Fibroblast of peridontal ligament (primary cell): ENCODE results near the gene ERC1.

Source experiments
- DNase-seq: peaks from one replicate; pipeline ENCODE4 v3.0.0-alpha.2; 2010; ENCODE audit errors: extremely low read depth

Gene ERC1

GRCh38 chr12:1531654-1532374, 540.8 kb downstream of the ERC1 start:
- no peak for DNase-seq

- no peak for DNase-seq
Observed at GRCh38 chr12:1532375-1533165, 541.5 kb downstream of the ERC1 start.

GRCh38 chr12:1533205-1533601, 542.2 kb downstream of the ERC1 start:
- no peak for DNase-seq

GRCh38 chr12:1533602-1534304, 542.7 kb downstream of the ERC1 start:
- DNase-seq = peak; percentile 61

- DNase-seq = no peak
Observed at GRCh38 chr12:1534748-1535147, 543.7 kb downstream of the ERC1 start.

GRCh38 chr12:1536817-1537216, 545.8 kb downstream of the ERC1 start:
- DNase-seq = no peak

- DNase-seq = no peak
Observed at GRCh38 chr12:1539135-1539534, 548.1 kb downstream of the ERC1 start.

GRCh38 chr12:1540690-1541089, 549.7 kb downstream of the ERC1 start:
- DNase-seq = no peak

- DNase-seq = no peak
Observed at GRCh38 chr12:1542599-1542998, 551.6 kb downstream of the ERC1 start.

- peak; percentile 68 for DNase-seq
Observed at GRCh38 chr12:1544996-1545700, 554.1 kb downstream of the ERC1 start.
